ENCODE measurements around the gene GRM4.

DNA sequence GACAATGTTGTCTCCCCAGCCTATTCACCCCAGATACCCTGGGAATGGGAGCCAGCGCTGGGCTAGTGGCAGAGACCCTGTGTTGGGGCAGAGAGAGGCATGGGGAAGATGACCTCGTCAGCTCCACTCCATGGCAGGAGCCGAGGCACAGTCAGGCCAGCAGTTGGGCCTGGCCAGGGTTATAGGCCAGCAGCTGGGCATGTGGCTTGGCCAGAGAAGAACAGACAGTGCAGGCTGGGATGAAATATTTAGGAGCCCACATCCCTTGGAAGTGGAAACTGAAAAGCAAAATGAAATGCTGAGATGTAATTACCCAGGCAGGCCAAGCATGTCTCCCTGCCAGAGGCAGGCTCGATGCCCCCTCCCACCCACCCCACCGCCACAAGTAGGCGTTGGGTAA, 70.0 kb downstream of the GRM4 start:
- TF ChIP-seq, protein P1, sequence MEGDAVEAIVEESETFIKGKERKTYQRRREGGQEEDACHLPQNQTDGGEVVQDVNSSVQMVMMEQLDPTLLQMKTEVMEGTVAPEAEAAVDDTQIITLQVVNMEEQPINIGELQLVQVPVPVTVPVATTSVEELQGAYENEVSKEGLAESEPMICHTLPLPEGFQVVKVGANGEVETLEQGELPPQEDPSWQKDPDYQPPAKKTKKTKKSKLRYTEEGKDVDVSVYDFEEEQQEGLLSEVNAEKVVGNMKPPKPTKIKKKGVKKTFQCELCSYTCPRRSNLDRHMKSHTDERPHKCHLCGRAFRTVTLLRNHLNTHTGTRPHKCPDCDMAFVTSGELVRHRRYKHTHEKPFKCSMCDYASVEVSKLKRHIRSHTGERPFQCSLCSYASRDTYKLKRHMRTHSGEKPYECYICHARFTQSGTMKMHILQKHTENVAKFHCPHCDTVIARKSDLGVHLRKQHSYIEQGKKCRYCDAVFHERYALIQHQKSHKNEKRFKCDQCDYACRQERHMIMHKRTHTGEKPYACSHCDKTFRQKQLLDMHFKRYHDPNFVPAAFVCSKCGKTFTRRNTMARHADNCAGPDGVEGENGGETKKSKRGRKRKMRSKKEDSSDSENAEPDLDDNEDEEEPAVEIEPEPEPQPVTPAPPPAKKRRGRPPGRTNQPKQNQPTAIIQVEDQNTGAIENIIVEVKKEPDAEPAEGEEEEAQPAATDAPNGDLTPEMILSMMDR (IDR thresholded peaks at IDR 0.05; ENCODE audit: low read length), result no peak
- no peak for TF ChIP-seq EZH2 (IDR thresholded peaks at IDR 0.05; ENCODE audit: borderline replicate concordance, low read length)

All from OCI-LY1 (cell line).